Prostate gland (tissue), 2 donors: ENCODE data around the gene ALK.

Experiments
- CTCF ChIP-seq, 4 experiments: fragments of 200-600 bp in 2 of 4; fragments of 450-650 bp in 2 of 4; sonication (generic) in 2 of 4; IDR thresholded peaks; 1 replicate in 3 of 4; 2 replicates in 1 of 4; pipeline ENCODE4 v1.5.1; 2016 to 2019; ENCODE audit warnings: antibody characterized with exemption in 4 of 4, mild to moderate bottlenecking in 2 of 4, moderate library complexity in 2 of 4
- POLR2AphosphoS5 ChIP-seq: sonication (generic); formaldehyde crosslinking; IDR thresholded peaks from one replicate; pipeline ENCODE4 v1.6.1; 2017; ENCODE audit warnings: antibody characterized with exemption

- TF ChIP-seq POLR2AphosphoS5 (no peak), CTCF (IDR thresholded peaks at IDR 0.05) (no peak)
Observed at GRCh38 chr2:29307519-29307918, 613.9 kb downstream of the ALK start.
